GM18511 (cell line): ENCODE results near the gene WDR87.
A peak's percentile ranks its signal among the peaks of the same experiment; 100 is the strongest.
"Not testable (repeated sequence)": the region's sequence is repeated elsewhere in the genome, so short reads cannot be mapped to it uniquely, and the experiment has no call there.

ENCODE experiments used
- ATAC-seq: cut with Tn5 transposase; IDR thresholded peaks from one replicate; pipeline ENCODE4 v1.9.1; 2021; ENCODE audit warnings: mild to moderate bottlenecking, moderate library complexity; ENCODE audit not compliant: unreplicated experiment

The WDR87 gene

DNA sequence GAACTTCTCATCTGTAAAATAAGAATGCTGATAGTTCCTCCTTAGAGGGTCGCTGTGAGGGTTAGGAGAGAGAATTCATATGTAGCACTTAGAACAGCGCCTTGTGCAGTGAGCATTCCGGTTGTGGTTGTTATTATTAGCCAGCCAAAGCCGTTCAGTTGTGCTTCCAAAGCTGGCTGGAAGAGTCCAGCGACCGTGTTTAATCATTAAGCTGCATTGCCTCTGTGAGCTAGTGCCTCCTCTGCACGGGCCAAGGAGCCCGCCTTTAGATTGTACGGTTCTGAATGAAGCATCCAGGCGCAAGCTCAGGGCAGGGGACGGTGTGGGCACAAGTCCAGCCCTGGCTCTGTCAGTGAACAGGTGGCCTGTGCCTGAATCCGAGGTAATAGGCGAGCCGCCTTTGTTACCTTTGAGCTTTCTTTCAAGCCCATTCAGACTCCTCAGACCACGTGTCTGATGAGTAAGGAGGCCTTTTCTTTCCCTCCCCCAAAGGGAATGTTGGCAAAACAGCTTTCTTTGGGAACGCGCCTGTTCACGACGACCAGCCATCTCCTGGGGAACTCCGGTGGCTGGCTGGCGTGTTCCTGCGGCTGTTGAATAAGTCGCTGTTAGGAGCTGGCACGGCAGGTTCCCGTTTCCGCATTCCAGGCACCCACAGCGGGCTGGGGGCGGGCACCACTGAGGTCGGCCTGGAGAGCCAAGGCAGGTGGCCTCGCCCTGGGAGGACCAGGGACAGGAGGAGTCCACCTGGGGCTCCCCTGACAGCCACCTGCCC, 25.7 kb upstream of the WDR87 start:
- peak; percentile 69 for ATAC-seq

DNA sequence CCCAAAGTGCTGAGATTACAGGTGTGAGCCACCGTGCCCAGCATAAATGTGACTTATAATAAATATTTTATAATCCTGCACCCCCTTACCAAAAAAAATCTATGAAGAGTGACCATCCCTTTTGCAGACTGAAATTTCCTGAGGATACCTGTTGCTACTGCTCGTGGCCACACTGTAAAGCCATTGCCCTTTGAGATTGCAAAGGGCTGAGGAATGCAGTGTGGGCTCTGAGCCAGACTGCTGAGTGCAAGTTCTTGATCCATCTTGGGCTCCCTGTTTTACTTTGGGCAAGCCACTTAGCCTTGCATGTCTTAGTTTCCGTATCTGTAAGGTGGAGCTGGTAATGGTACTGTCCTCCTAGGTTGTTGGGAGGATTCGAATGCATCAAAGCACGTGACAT, 24.0 kb upstream of the WDR87 start:
- ATAC-seq = no peak

DNA sequence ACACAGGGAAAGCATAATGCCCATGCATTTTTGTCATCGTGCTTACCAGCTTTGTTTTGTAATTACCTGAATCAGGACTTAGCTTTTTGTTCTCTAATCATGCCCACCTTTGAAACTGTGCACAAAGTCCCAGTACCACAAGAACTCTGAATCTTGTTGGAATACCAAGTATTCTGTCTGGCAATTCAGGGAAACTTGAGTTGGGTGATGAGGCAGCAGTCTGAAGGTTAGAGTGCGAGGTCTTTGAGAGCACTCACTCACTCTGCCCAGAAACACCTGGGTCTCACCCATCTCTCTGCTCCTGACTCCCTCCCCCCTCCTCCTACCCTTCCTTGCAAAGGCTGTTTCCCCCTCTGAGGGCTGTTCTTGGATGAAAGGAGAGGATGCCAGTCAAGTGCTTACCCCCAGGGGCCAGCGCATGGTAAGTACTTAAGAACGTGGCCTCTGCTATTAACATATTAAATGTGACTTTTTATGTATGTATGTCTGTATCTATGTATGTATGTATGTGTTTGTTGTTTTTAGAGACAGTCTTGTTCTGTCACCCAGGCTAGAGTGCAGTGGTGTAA, 23.0 kb upstream of the WDR87 start:
- ATAC-seq = no peak

DNA sequence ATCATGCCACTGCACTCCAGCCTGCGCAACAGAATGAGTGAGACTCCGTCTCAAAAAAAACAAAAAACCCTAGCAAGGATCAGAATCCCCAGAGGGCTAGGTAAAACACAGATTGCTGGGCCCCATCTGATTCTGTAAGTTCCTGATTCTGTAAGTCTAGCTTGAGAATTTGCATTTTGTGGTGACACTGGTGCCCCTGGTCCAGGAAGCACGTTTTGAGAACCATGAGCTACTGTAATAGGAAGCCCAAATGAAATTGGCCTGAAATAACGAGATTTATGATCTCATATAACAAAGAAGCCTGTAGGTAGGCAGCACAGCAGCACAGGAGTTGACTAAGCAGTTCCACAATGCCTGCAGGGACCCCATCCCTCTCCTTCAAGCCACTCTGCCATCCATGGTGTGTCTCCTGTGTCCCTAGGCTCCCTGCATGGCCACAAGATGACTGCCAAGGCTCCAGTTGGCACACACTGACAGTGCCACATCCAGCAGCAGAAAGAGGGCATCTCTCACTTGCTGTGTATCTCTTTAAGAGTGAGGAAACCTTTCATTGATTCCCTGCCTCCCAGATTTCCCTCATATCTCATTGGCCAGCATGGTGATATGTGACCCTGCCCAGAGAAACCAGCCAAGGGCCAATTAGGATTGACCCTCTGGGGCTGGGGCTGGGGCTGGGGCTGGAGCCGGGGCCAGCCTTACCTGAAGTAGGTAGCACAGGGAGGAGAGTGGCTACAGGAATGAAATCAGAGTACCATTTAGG, 22.3 kb upstream of the WDR87 start:
- ATAC-seq = peak; percentile 66

DNA sequence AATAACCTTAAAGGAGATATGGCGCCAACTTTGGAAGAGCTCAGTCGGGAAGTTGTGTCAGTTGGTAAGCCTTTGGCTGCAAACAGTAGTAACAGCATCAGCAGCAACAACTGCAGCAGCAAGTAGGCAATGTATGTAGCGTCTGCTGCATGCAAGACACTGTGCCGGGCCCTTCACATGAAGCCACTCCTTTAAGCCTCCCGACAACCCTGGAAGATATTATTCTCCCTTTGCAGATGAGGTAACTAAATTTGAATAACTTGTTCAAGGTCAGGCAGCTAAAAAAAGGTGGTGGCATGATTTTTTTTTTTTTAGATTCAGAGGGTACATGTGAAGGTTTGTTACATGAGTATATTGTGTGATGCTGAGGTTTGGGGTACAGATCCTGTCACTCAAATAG, 20.3 kb upstream of the WDR87 start:
- no peak for ATAC-seq

DNA sequence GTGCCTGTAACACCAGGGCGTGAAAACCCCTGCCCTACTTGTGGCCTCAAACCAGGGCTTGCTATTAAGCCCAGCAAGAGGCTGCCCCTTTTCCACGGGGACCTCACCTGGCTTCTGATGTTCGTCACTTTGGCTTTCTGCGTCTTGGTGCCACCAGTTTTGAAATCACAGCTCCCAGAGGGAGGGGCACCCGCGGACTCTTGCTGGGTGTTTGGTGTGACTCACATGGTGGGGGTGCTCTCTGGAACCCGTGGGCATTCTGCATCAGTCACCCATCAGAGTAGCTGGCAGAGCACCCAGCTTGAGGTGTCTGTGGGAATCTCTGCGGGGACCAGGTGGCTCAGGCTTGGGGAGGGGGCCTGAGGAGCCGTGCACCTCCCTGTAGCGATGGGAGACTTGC, 19.9 kb upstream of the WDR87 start:
- ATAC-seq = no peak

DNA sequence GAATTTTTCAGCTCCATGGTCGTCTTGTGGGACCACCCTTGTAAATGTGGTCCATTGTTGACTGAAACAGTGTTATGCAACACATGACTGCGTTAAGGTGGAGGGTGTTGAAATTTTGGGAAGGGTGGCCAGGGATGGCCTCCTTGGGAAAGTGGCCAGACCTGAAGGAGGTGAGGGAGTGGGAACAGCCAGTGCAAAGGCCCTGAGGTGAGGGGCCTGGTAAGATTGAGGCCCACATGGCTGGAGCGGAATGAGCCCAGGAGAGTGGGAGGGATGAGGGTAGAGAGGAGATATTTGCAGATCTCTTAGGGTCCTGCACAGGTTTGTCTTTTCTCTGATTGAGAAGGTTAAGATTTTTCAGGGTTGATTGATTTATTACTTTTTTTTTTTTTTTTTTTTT, 18.8 kb upstream of the WDR87 start:
- no peak for ATAC-seq

DNA sequence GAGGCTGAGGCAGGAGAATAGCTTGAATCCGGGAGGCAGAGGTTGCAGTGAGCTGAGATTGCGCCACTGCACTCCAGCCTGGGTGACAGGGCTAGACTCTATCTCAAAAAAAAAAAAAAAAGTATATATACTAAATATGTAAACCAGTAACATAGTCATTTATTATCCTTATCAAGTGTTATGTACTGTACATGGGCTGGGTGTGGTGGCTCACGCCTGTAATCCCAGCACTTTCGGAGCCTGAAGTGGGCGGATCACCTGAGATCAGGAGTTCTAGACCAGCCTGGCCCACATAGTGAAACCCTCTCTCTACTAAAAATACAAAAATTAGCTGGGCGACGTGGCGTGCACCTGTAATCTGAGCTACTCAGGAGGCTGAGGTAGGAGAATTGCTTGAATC, 18.2 kb upstream of the WDR87 start:
- not testable (repeated sequence) for ATAC-seq

DNA sequence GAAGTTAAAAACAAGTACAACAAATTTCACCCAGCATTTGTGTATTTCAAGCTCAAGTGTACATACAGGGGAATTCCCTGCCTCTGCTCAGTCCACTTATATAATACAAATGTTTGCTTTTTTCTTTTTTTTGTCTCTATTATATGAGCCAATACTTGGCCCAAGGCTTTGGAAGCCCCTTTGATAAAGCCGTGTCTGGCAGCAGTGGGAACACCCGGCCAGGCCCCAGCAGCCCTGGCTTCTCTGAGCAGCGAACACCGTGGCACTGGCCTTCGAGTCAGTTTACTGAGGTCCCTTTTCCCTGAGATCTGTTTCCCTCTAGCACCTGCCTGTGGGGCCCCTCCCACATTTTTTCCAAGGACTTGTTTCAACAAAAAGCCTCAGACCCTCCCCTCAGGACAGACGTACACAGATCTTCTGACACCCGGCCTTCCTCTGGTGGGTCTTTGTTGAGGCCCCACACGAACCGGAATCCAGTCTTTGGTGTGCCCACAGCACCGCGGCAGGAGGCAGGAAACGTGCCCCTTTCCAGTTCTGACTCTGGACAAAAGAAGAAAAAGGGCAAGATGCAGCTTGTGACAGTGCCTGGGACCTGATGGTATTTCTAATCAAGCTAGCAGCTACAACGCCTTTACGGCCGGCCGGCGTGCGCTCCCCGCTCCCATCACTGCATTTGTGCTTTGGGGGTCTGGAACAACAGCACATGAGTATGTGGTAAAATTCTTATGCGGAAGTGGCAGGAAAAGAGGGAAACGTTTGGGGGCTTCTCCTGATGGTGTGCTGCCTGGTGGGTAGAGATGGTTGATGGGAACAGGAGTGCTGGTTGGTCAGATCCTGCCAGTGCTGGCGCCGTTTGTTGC, 14.4 kb upstream of the WDR87 start:
- ATAC-seq = no peak

DNA sequence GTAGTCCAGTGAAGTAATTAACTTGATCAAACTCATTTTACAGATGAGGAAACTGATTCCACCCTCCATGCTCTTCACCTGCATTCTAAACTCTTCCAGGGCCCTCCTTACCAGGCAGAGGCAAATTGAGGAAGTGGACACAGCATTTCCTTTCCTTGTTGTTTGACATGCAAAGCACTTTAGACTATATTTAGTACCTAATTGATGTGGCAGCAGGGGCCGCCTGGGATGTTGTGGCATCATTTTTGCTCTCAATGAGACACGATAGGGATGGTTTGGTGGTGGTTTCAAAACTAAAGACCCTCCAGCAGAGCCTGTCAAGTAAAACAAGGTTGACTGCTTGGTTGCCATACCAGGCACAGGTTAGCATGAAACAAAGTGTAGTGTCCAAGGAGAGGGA, 8.5 kb upstream of the WDR87 start:
- peak; percentile 70 for ATAC-seq

DNA sequence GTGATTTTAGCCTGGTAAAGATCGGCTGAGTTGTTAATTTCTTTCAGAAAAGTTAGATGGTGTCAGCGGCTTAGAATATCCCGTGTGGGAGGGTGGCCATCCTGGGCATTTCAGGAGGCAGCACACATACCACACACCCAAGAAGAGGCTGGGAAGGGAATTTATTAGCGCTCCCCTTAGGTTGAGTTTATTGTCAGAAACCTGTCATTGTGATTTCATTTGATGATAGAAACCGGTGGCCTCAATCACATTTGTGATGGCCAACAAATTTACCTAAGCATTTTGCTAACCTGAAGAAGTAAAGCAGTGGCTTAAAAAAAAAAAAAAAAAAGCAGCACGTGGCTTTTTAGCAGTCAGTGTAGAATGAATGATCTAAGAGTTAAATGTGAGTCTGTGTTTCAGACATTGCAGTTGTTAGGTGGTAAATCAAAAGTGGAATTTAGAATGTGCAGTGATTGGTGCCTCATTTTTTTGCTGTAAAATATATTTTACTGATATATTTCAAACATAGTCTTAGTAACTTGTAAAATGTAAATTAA, 3.3 kb upstream of the WDR87 start:
- no peak for ATAC-seq

DNA sequence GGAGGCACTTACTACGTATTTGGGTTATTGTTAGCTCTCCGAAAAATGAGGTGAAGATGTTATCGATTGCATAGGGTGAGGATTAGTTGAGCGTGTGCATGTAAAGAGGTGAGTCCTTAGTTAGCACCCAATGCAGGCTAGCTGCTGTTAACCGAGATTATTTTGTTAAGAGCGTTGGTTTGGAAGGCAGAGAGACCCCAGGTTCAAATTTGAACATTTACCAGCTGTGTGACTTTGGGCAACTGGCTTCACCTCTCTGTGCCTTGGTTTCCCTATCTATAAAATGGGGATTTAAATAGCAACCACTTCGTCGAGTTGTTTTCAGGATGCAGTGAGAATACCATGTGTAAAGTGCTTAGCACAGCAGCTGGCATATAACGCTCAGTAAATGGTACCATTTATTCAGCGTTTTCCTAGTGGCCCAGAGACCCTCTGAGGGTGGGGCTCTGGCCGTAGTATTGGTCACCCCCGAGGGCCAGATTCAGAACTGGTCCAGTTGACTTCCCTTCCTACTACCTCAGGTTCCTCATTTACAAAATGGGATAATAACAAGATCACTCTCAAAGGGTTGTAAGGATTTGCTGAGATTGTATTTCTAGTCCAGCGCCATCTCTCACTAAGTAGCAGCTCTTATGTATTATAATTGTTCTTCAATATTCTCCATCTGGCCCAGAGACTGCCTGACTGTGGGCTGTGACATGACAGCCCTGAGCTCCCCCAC, 1.5 kb upstream of the WDR87 start:
- no peak for ATAC-seq

DNA sequence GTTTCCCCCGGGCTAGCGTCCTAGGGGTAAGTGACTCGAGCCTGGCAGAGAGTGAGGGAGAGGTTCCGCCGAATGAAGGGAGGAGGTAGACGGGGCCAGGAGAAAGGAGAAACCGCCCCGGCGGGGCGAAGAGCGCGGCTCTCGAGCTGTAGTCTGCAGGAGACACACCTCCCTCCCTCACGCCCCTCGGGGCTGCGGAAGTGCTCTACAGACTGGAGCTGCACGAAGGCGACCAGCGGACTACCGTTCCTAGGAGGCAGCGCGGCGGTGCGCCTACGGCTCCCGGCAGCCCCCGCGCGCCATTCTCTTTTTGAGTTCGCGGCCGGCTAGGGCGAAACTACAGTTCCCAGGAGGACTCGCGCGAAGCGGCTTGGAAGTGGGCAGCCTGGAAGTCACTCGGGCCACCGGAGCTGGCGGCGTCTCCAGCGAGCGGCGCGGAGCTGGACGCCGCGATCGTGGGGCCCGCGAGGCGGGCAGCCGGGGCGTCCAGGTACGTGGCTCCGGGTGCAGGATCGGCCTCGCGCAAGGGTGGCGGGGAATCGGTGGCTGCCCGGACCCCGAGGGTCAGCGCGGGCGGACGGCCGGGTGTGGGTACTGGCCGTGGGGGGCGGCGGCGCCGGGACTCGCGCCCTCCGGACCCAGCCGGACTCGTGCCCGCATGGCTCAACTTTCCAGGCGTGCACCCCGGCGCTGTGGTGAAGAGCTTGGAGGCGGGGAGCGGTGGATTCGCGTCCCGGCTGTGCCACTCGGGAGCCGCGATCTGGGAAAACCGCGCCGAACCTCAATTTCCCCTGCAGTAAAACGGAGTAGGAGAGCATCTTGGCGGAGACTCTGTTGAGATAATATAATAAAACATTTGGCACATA, 708 bp upstream of the WDR87 start, which contains the start of gene SIPA1L3:
Gene SIPA1L3 (plus strand): TSS at position 340 of the 866 bp plus-strand sequence. CDS start 174,358 bp downstream, outside the sequence.
- peak; percentile 87 for ATAC-seq

DNA sequence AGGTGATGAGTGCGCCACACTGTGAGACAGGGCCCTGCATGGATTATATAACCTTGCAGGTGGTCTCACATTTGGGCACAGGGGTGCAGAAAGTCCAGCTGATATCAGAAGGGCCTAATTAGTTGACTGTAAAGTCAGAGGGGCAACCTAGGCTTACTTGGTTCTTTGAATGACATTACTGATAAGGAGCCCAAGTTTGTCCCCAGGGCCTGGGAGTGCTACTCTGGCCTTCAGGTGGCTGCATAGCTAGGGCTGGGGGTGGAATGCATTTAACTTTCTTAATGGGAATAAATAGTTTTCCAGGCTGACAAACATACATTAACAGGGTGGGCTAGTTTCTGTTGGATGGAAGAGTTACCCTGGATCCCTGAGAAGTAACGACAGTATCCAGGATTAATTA, 3.3 kb downstream of the WDR87 start:
- ATAC-seq = no peak

DNA sequence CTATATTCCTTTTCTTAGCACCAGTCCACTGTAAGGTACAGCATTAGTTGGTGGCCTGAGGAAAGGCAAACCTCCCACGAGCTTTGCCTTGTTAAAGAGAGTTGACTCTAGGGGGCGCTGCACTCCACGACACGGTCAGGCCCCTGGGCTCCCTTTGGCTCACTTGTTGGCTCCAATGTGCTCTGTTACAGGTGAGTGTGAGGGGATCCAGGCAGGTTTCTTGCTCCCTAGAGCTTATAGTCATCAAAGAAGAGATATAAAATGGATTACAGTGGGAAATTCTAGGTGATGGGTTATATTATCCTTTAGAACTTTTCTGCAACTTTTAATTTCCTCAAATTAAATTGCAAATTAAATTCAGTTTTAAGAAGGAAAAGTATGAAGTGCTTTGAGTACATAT, 3.7 kb downstream of the WDR87 start:
- ATAC-seq = peak; percentile 32

DNA sequence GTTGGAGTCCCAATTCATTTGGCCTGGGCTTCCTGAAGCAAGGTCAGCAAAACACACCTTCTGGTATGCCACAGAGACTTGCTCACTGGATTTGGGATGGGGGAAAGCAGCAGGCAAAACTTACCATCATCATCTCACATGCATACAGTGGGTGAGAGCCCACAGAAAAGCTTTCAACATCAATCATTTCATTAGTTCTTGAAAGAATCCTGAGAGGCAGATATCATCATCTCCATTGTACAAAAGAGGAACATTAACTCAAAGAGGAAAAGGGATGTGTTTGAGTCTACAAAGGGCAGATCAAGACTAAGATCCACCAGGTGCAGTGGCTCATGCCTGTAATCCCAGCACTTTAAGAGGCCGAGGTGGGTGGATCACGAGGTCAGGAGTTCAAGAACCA, 6.4 kb downstream of the WDR87 start:
- no peak for ATAC-seq

DNA sequence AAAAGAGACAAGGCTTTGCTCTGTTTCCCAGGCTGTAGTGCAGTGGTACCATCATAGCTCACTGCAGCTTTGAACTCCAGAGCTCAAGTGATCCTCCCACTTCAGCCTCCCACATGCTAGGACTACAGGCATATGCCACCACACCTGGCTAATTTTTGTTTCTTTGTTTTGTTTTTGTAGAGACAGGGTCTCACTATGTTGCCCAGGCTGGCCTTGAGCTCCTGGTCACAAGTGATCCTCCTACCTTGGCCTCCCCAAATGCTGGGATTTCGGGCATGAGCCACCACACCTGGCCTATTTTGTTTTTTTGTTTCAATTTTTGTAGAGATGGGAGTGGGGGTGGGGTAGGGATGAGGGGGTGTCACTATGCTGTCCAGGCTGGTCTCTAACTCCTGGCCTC, 6.9 kb downstream of the WDR87 start:
- ATAC-seq = no peak

DNA sequence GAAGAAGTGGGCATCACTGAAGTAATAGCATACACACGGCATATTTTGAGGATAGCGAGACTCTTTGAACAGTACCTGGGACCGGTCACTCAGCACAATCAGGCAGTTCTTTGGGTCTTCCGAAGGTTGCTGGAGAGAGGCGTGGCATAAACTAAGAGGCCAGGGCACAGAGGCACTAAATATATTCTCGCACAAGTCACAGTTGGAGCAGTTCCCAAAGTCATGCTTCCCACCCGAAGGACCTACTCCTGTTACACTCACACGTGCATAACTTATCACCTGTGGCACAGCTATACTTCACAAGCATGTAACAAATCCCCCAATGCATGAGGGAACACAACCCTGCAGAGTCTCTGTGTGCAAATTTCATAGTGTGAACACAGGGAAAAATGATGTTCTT, 10.2 kb downstream of the WDR87 start:
- ATAC-seq = no peak
